Omental fat pad (tissue), 4 donors: ENCODE data around the gene ZSCAN9. TPM values are rescaled to one million over a fixed set of nuclear protein-coding genes. Genes with fewer than 3 reads are reported as not detected.

Source experiments
- ATAC-seq: fragments of 150-250 bp; one replicate; pipeline ENCODE4 v1.9.1; 2016; ENCODE audit warnings: mild to moderate bottlenecking, moderate library complexity; ENCODE audit not compliant: low FRiP score
- DNase-seq: peaks from one replicate; pipeline ENCODE4 v3.0.0-alpha.2; 2019; ENCODE audit warnings: low spot score
- CTCF ChIP-seq, 3 donors: fragments of 450-650 bp; IDR thresholded peaks; one replicate each; pipeline ENCODE4 v1.5.1; 2016 to 2017; ENCODE audit warnings: antibody characterized with exemption in 3 of 3, mild to moderate bottlenecking in 3 of 3, moderate library complexity in 2 of 3
- total RNA-seq, 4 donors: library from RNA; depleted of rRNA; stranded (reverse); fragments of >200 nt; gene quantifications; one replicate each; pipeline ENCODE4 v1.1.0, GENCODE V29; 2016

The ZSCAN9 gene
- total RNA-seq, 4 donors from 2014 or later: 6.3 to 16.6 (median 12.2) TPM

- DNase-seq (no peak), ATAC-seq (no peak)
These were observed 13.1 kb upstream of the ZSCAN9 start for GRCh38 chr6:28211840-28212509.

GRCh38 chr6:28212510-28213212 is 12.4 kb upstream of the ZSCAN9 start:
- no peak for DNase-seq
- ATAC-seq: no peak
- TF ChIP-seq CTCF (IDR thresholded peaks at IDR 0.05): no peak

More at GRCh38 chr6:28211840-28212509, 13.1 kb upstream of the ZSCAN9 start:
- no peak for TF ChIP-seq CTCF (IDR thresholded peaks at IDR 0.05)

- ATAC-seq (no peak), DNase-seq (no peak)
- TF ChIP-seq CTCF (IDR thresholded peaks at IDR 0.05): no peak
These were observed 11.9 kb upstream of the ZSCAN9 start for GRCh38 chr6:28213213-28213523.

- no peak for ATAC-seq
- TF ChIP-seq CTCF (IDR thresholded peaks at IDR 0.05): no peak
These were observed 9.7 kb upstream of the ZSCAN9 start for GRCh38 chr6:28215425-28215824.

GRCh38 chr6:28217890-28218289 is 7.2 kb upstream of the ZSCAN9 start:
- TF ChIP-seq CTCF (IDR thresholded peaks at IDR 0.05): no peak
- ATAC-seq (no peak), DNase-seq (no peak)

More at GRCh38 chr6:28215425-28215824, 9.7 kb upstream of the ZSCAN9 start:
- no peak for DNase-seq

GRCh38 chr6:28218312-28219248 is 6.5 kb upstream of the ZSCAN9 start:
- TF ChIP-seq CTCF (IDR thresholded peaks at IDR 0.05): no peak
- peak; percentile 54 for ATAC-seq
- peak; percentile 28 for DNase-seq
